ENCODE data around the gene ARFGEF3.

DNA sequence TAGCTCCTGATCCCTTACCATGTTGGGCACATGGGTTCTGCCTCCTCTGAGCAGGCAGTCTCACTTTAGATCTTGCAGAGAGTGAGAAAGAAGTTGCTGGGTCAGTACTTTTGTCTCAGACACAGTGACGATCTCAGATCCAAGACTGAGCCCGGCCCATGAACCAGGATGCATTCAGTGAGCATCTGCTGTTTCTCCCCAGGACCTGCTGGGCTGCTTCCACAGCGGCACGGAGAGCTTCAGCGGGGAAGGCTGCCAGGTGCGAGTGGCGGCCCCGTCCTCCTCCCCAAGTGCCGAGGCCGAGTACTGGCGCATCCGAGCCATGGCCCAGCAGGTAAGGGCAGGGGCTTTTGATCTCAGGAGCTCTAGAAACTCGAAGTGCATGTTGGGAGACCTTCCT, 162.1 kb downstream of the ARFGEF3 start:
- TF ChIP-seq CTCF (IDR thresholded peaks at IDR 0.05) (no peak), POLR2A (IDR thresholded peaks at IDR 0.05) (no peak)
